Fibroblast of lung (primary cell): ENCODE results near the gene RANBP9.

ENCODE experiments used
- EZH2 ChIP-seq: IDR thresholded peaks from 2 replicates; pipeline ENCODE4 v1.5.1; 2012; ENCODE audit warnings: low read length, control low read depth, mild to moderate bottlenecking; ENCODE audit errors: missing control alignments
- TF ChIP-seq, protein P1 (sequence below), 2 donors: IDR thresholded peaks in 1 of 2; conservative IDR thresholded peaks in 1 of 2; 1 replicate in 1 of 2; 2 replicates in 1 of 2; pipeline ENCODE4 v1.5.1; 2011 to 2012; ENCODE audit warnings: low read length in 2 of 2, control low read depth in 1 of 2, inconsistent platforms in 1 of 2, low read depth in 1 of 2, mild to moderate bottlenecking in 1 of 2

DNA sequence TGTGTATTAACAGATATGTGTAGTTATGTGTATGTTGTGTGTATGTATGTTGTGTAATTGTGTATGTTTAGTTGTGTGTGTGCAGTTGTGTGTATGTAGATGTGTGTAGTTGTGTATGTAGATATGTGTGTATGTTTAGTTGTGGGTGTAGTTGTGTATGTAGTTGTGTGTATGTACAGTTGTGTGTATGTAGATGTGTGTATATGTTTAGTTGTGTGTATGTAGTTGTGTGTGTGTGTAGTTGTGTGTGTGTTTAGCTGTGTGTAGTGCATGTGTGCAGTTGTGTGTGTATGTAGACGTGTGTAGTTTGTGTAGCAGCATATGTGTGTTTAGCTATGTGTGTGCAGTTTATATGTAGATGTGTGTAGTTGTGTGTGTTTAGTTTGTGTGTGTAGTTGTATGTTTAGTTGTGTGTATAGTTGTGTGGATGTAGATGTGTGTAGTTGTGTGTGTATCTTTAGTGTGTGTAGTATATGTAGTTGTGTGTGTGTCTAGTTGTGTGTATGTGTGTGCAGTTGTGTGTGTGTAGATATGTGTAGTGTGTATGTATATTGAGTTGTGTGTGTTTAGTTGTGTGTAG lies 121.0 kb downstream of the RANBP9 start:
- no peak for TF ChIP-seq EZH2
- TF ChIP-seq, protein P1, sequence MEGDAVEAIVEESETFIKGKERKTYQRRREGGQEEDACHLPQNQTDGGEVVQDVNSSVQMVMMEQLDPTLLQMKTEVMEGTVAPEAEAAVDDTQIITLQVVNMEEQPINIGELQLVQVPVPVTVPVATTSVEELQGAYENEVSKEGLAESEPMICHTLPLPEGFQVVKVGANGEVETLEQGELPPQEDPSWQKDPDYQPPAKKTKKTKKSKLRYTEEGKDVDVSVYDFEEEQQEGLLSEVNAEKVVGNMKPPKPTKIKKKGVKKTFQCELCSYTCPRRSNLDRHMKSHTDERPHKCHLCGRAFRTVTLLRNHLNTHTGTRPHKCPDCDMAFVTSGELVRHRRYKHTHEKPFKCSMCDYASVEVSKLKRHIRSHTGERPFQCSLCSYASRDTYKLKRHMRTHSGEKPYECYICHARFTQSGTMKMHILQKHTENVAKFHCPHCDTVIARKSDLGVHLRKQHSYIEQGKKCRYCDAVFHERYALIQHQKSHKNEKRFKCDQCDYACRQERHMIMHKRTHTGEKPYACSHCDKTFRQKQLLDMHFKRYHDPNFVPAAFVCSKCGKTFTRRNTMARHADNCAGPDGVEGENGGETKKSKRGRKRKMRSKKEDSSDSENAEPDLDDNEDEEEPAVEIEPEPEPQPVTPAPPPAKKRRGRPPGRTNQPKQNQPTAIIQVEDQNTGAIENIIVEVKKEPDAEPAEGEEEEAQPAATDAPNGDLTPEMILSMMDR (conservative IDR thresholded peaks at IDR 0.05 in 1 of 2, IDR thresholded peaks at IDR 0.05 in 1 of 2; ENCODE audit: low read depth in 1 of 2, low read length in 2 of 2) = no peak
